ENCODE results near the gene MYDGF.
A peak's percentile ranks its signal among the peaks of the same experiment; 100 is the strongest.

Gene MYDGF

DNA sequence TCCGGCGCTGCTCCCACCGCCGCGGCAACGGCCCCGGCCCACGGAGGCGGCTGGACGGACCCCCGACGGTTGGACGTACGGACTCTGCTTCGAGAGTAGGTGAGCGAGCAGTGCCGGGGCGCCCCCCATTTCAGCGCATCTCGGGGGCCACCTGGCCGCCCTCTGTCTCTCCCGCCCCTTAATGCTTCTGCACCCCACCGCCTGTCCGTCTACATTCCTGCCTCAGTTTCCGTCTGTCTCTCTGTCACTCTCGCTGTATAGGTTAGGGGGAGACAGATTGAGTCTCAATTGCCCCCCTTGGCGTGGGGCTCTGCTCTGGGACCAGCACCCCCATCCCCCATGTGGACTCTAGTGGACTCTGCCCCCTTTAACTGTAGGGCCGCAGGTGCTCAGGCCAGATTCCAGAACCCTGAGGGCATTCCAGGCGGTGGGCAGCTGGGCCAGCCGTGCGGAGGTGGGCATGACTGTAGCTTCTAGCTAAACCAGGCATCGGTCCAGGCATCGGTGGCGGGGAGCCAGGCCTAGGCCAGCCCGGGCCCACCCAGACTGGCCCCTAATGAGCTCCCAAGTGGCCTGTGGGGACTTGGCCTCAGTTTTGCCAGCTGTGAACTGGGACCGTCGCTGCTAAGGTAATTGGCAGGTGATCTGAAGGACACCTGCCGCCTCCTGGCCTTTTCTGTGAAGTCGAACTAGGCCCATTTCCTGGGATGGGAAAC, 30.5 kb downstream of the MYDGF start:
- no peaks in the 10 kb centered on the region for H3K36me3 ChIP-seq (ENCODE audit: insufficient read depth, low read length)
- peaks cover 11% of the 10 kb centered on the region for H3K27me3 ChIP-seq (ENCODE audit: insufficient read depth, low read length)
- no peak overlapping the region for H3K9ac ChIP-seq (ENCODE audit: low read depth, low read length)
- no peaks in the 10 kb centered on the region for H3K9me3 ChIP-seq (ENCODE audit: insufficient read depth, low read depth, low read length)
- WGBS: 28% methylated on average over 36 of the region's 39 CpGs
- no peak overlapping the region for H3K27ac ChIP-seq (ENCODE audit: low read depth, low read length)
- no peaks in the 10 kb centered on the region for H3K4me1 ChIP-seq (ENCODE audit: insufficient read depth, low read length)
- peak overlapping the region; percentile 66 for H3K4me3 ChIP-seq (ENCODE audit: low read length)

DNA sequence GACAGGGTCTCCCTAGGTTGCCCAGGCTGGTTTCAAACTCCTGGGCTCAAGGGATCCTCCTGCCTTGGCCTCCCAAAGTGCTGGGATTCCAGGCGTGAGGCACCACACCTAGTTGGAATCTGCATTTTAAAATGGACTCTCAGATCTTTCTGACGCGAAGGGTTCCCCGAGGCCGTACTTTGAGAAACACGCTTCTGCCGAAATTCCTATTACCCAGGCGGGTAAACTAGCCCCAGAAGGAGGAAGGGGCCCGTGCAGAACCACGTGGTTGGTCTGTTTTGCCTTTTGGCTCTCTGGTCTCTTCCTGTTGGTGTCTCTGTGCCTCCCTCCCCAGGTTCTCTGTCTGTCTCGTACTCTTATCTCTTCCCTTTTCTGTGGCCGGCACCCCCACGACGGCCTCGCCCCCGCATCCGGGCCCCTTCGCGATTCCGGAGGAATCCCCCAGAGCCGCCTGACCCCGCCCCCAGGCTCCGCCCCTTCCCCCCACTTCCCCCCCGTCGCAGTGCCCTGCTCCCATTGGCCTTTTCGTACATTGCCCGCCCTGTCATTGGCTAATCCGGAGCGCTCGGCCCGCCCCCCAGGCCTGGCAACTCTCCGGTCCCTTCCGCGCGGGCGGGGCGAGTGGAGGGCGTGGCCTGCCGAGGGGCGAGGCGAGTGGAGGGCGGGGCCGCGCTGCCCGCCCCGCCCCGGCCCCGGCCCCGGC, 31.2 kb downstream of the MYDGF start, which contains the start of gene TNFAIP8L1:
Gene TNFAIP8L1, plus strand, starts transcription at position 689 of the 703 bp plus-strand sequence. CDS start 12,354 bp downstream, outside the sequence.
- Histone ChIP-seq H3K4me1 (ENCODE audit: insufficient read depth, low read length) (no peaks in the 10 kb centered on the region), H3K4me3 (ENCODE audit: low read length) (peak within 1 kb of the TSS; percentile 66), H3K9me3 (ENCODE audit: insufficient read depth, low read depth, low read length) (no peaks in the 10 kb centered on the region), H3K27me3 (ENCODE audit: insufficient read depth, low read length) (peaks cover 11% of the 10 kb centered on the region), H3K27ac (ENCODE audit: low read depth, low read length) (peak within 1 kb of the TSS; percentile 25; the same call in 1 of the 2 replicates), H3K9ac (ENCODE audit: low read depth, low read length) (peak within 1 kb of the TSS; percentile 14; the same call in 1 of the 2 replicates), H3K36me3 (ENCODE audit: insufficient read depth, low read length) (no peaks in the 10 kb centered on the region)
- 7% methylated on average over 45 of the region's 49 CpGs for WGBS

DNA sequence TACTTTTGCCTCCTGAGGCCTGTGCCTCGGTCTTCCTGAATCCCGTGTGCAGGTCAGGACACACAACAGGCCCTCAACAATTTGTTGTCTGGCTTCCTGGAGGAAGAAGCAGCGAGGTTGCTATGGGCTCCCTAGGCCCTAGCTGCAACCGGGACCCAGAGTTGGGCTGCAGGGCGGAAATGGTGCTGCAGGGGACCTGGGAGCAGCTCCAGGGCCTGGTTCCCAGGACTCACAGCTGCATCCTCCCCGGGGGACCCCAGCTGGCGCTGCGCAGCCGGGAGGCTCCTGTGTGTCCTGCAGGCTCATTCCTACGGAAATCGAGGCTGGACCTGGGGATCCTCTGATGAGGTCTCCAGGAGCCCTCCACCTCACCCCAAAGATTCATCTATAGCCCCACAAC, 31.8 kb downstream of the MYDGF start:
- peaks cover 11% of the 10 kb centered on the region for H3K27me3 ChIP-seq (ENCODE audit: insufficient read depth, low read length)
- H3K36me3 ChIP-seq (ENCODE audit: insufficient read depth, low read length): no peaks in the 10 kb centered on the region
- no peaks in the 10 kb centered on the region for H3K9me3 ChIP-seq (ENCODE audit: insufficient read depth, low read depth, low read length)
- no peaks in the 10 kb centered on the region for H3K4me1 ChIP-seq (ENCODE audit: insufficient read depth, low read length)
- no peak overlapping the region for H3K27ac ChIP-seq (ENCODE audit: low read depth, low read length)
- no peak overlapping the region for H3K9ac ChIP-seq (ENCODE audit: low read depth, low read length)
- WGBS: 93% methylated on average over 11 of the region's 11 CpGs
- no peak overlapping the region for H3K4me3 ChIP-seq (ENCODE audit: low read length)

DNA sequence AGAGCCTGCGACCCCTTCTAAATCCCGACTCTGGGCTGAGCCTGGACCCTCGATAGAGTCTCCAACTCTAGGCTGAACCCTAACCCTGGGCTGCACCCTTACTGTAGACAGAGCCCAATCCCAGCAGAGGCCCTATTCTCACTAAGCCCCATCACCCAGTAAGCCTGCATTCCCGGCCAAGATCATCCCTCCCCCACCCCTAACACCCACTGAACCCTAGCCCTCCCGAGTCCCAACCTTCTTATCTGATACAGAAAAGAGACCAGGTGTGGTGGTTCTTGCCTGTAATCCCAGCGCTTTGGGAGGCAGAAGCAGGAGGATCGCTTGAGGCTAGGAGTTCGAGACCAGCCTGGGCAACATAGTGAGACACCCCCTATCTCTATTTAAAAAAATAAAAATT, 33.4 kb downstream of the MYDGF start:
- peak overlapping the region; percentile 72; the same call in 1 of the 2 replicates for H3K4me3 ChIP-seq (ENCODE audit: low read length)
- no peaks in the 10 kb centered on the region for H3K36me3 ChIP-seq (ENCODE audit: insufficient read depth, low read length)
- H3K27me3 ChIP-seq (ENCODE audit: insufficient read depth, low read length): peaks cover 11% of the 10 kb centered on the region
- no peaks in the 10 kb centered on the region for H3K9me3 ChIP-seq (ENCODE audit: insufficient read depth, low read depth, low read length)
- no peak overlapping the region for H3K27ac ChIP-seq (ENCODE audit: low read depth, low read length)
- 72% methylated on average over 8 of the region's 8 CpGs for WGBS
- peak overlapping the region; percentile 47; the same call in 1 of the 2 replicates for H3K9ac ChIP-seq (ENCODE audit: low read depth, low read length)
- H3K4me1 ChIP-seq (ENCODE audit: insufficient read depth, low read length): no peaks in the 10 kb centered on the region

DNA sequence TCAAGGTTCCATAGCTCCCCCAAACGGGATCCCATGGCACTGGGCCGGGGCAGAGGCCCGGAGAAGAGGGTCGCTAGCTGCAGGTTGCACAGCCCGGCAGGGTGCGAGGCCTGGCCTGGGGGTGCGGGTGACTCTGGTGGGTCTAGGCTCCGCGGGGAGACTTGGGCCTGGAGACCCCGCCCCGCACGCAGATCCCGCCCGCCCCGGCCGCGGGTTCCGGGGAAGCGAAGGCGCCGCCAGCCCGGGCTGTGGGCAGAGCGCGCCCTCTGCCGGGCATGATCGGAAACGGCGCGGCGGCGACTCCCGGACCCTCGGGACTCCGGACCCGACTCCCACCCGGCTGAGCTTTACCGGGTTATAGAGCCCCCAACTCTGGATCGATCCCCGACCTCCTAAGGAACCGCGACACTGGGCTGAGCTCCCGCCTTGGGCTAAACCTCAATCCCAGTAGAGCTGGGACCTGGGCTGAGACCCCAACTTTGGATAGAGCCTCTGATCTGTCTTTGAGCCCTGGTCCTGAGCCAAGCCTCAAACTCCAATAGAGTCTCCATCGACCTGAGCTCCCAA, 33.9 kb downstream of the MYDGF start:
- H3K9ac ChIP-seq (ENCODE audit: low read depth, low read length): peak overlapping the region; percentile 60; the same call in 1 of the 2 replicates
- WGBS: under 1% methylated on average over 43 of the region's 43 CpGs
- H3K36me3 ChIP-seq (ENCODE audit: insufficient read depth, low read length): no peaks in the 10 kb centered on the region
- H3K4me3 ChIP-seq (ENCODE audit: low read length): peak overlapping the region; percentile 72
- no peaks in the 10 kb centered on the region for H3K4me1 ChIP-seq (ENCODE audit: insufficient read depth, low read length)
- H3K27ac ChIP-seq (ENCODE audit: low read depth, low read length): no peak overlapping the region
- H3K9me3 ChIP-seq (ENCODE audit: insufficient read depth, low read depth, low read length): no peaks in the 10 kb centered on the region
- peaks cover 11% of the 10 kb centered on the region for H3K27me3 ChIP-seq (ENCODE audit: insufficient read depth, low read length)

DNA sequence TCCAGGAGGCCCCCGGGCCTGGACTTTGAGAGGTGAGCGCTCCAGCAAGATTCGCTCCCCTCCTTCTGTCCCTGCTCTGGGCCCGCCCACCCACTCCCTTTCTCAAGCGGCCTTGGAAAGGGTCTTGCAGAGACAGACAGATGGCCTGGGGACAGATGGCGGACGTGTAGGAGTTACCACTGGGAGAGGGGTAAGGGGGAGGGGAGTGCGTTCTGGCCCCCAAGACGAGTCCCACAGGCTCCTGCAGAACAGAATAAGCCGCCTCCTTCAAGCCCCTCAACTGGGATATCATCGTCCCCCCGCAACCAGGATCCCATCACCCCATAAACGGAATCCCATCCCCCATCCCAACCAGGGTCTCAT, 34.4 kb downstream of the MYDGF start:
- Histone ChIP-seq H3K36me3 (ENCODE audit: insufficient read depth, low read length) (no peaks in the 10 kb centered on the region), H3K4me3 (ENCODE audit: low read length) (peak overlapping the region; percentile 72), H3K4me1 (ENCODE audit: insufficient read depth, low read length) (no peaks in the 10 kb centered on the region), H3K27me3 (ENCODE audit: insufficient read depth, low read length) (peaks cover 11% of the 10 kb centered on the region), H3K27ac (ENCODE audit: low read depth, low read length) (no peak overlapping the region), H3K9ac (ENCODE audit: low read depth, low read length) (peak overlapping the region; percentile 60; the same call in 1 of the 2 replicates), H3K9me3 (ENCODE audit: insufficient read depth, low read depth, low read length) (no peaks in the 10 kb centered on the region)
- 26% methylated on average over 12 of the region's 13 CpGs for WGBS

DNA sequence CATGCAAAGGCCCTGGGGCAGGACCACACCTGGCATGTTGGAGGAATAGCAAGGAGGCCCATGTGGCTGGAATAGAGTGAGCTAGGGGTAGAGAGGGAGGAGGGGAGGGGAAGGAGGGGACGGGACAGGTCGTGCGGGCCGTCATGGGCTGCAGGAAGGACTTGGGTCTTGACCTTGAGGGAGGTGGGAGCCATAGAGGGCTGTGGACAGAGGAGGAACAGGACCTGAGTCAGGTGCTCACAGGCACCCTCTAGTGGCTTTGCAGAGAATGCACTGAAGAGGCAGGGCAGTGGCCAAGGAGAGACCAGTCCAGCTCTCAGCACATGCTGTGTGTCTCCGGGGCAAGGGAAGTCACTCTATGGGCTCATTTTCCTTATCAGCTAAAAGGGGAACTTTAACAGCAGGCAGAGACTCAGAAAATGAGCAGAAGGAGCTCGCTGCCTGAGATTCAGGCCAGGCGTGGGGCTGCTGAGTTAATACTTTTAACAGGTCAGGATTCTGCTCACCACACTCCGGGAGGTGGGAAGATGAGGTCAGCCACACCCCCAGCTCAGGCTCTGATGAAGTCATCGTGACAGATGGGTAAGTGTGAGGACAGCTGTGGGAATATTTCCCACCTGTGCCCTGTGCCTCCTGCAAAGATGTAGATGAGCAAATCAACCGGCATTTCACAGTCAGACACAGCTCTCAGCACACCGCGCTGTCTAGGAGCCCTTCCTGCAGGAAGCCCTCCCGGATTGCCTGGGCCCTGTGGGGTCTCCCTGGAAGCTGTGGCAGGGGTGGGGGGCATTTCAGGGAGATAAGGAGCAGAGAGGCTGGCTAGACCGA, 36.8 kb downstream of the MYDGF start:
- no peak overlapping the region for H3K9ac ChIP-seq (ENCODE audit: low read depth, low read length)
- no peak overlapping the region for H3K27ac ChIP-seq (ENCODE audit: low read depth, low read length)
- WGBS: 52% methylated on average over 14 of the region's 14 CpGs
- H3K36me3 ChIP-seq (ENCODE audit: insufficient read depth, low read length): no peaks in the 10 kb centered on the region
- no peak overlapping the region for H3K4me3 ChIP-seq (ENCODE audit: low read length)
- H3K4me1 ChIP-seq (ENCODE audit: insufficient read depth, low read length): no peaks in the 10 kb centered on the region
- peaks cover 11% of the 10 kb centered on the region for H3K27me3 ChIP-seq (ENCODE audit: insufficient read depth, low read length)
- H3K9me3 ChIP-seq (ENCODE audit: insufficient read depth, low read depth, low read length): no peaks in the 10 kb centered on the region

DNA sequence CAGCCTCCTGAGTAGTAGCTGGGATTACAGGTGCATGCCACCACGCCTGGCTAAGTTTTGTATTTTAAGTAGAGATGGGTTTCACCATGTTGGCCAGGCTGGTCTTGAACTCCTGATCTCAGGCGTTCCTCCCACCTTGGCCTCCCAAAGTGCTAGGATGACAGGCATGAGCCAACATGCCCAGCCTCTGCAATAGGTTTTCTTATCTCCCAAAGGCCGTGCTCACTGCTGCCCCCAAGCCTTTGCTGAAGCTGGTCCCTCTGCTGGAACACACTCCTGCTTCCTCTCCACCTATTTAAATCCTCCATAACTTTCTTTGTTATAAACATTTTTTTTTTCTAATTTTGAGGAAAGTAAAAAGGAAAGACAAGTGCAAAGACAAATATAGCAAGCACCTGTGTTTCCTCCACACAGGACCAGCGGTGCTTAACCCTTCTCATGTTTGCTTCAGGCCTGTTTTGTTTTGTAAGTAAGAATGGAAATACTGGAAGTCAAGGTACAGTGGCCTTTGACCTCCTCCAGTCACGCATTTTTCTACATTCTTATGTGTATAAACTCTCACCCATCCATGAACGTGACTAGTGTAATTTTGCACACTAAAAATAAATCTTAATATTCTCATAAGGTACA, 45.3 kb downstream of the MYDGF start:
- WGBS: 51% methylated on average over 6 of the region's 6 CpGs
- Histone ChIP-seq H3K4me3 (ENCODE audit: low read length) (no peak overlapping the region), H3K4me1 (ENCODE audit: insufficient read depth, low read length) (no peaks in the 10 kb centered on the region), H3K36me3 (ENCODE audit: insufficient read depth, low read length) (no peaks in the 10 kb centered on the region), H3K27me3 (ENCODE audit: insufficient read depth, low read length) (no peaks in the 10 kb centered on the region), H3K9me3 (ENCODE audit: insufficient read depth, low read depth, low read length) (no peaks in the 10 kb centered on the region), H3K9ac (ENCODE audit: low read depth, low read length) (no peak overlapping the region), H3K27ac (ENCODE audit: low read depth, low read length) (peak overlapping the region; percentile 30; the same call in 1 of the 2 replicates)

DNA sequence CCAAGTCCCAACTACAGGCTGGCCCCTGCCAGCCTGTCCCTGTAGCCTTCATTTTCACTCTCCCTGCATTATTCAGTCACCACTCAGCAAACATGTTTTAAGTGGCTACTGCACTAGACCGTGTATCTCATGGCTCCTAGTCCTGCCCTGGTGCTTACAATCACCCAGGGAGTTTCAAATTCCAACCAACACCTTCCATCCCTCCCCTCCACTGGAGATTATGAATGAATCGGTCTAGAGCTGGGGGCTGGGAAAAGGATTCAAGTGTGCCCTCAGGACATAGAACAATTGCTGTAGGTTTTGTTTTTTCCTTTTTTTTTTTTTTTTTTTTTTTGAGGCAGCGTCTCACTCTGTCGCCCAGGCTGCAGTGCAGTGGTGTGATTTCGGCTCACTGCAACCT, 45.8 kb downstream of the MYDGF start:
- Histone ChIP-seq H3K9ac (ENCODE audit: low read depth, low read length) (no peak overlapping the region), H3K27me3 (ENCODE audit: insufficient read depth, low read length) (no peaks in the 10 kb centered on the region), H3K27ac (ENCODE audit: low read depth, low read length) (no peak overlapping the region), H3K4me3 (ENCODE audit: low read length) (no peak overlapping the region), H3K9me3 (ENCODE audit: insufficient read depth, low read depth, low read length) (no peaks in the 10 kb centered on the region), H3K4me1 (ENCODE audit: insufficient read depth, low read length) (no peaks in the 10 kb centered on the region), H3K36me3 (ENCODE audit: insufficient read depth, low read length) (no peaks in the 10 kb centered on the region)
- 87% methylated on average over 5 of the region's 5 CpGs for WGBS

DNA sequence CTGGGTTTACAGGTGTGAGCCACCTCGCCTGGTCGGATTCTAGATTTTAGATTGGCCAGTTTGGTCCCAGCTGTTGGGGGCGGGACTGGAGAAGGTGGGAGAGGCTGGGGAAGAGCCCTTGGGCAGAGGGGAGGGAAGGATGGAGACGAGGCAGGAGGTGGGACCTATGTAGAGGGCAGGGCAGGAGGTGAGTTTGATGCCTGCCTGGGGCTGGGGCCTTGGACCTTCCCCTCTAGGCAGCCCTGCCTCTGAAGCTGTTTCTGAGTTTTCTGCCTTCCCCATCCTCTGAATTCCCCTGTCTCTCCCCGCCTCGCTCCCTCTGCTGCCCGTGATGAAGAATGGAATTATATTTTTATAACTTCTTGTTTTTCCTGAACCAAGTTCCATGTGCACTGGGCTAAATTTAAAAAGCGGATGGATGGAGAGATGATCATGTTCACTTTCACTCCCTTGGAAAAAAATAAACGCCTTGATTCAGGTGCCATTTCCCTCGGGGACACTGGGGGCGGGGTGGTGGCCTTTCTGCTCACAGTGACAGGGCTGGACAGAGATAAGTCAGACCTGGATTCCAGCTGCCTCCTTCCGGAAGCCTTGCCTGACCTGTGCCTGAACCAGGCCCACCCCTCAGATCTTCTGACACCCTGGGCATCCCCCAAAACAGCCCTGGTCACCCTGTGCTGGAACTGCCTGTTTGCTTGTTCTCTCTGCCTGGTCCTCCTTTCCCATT, 47.3 kb downstream of the MYDGF start:
- no peaks in the 10 kb centered on the region for H3K4me1 ChIP-seq (ENCODE audit: insufficient read depth, low read length)
- H3K36me3 ChIP-seq (ENCODE audit: insufficient read depth, low read length): no peaks in the 10 kb centered on the region
- no peaks in the 10 kb centered on the region for H3K9me3 ChIP-seq (ENCODE audit: insufficient read depth, low read depth, low read length)
- H3K9ac ChIP-seq (ENCODE audit: low read depth, low read length): no peak overlapping the region
- WGBS: 65% methylated on average over 9 of the region's 12 CpGs
- H3K27ac ChIP-seq (ENCODE audit: low read depth, low read length): no peak overlapping the region
- no peaks in the 10 kb centered on the region for H3K27me3 ChIP-seq (ENCODE audit: insufficient read depth, low read length)
- no peak overlapping the region for H3K4me3 ChIP-seq (ENCODE audit: low read length)

Measured in HUES64 (cell line).